NCI-H187 treated with DMSO at 0.1 percent for 48 hours (cell line): ENCODE measurements around the gene TAF10.

ENCODE experiments used
- DNase-seq: peaks from one replicate; lab custom pipeline; 2025; lab: John Stamatoyannopoulos, UW

The TAF10 gene

DNA sequence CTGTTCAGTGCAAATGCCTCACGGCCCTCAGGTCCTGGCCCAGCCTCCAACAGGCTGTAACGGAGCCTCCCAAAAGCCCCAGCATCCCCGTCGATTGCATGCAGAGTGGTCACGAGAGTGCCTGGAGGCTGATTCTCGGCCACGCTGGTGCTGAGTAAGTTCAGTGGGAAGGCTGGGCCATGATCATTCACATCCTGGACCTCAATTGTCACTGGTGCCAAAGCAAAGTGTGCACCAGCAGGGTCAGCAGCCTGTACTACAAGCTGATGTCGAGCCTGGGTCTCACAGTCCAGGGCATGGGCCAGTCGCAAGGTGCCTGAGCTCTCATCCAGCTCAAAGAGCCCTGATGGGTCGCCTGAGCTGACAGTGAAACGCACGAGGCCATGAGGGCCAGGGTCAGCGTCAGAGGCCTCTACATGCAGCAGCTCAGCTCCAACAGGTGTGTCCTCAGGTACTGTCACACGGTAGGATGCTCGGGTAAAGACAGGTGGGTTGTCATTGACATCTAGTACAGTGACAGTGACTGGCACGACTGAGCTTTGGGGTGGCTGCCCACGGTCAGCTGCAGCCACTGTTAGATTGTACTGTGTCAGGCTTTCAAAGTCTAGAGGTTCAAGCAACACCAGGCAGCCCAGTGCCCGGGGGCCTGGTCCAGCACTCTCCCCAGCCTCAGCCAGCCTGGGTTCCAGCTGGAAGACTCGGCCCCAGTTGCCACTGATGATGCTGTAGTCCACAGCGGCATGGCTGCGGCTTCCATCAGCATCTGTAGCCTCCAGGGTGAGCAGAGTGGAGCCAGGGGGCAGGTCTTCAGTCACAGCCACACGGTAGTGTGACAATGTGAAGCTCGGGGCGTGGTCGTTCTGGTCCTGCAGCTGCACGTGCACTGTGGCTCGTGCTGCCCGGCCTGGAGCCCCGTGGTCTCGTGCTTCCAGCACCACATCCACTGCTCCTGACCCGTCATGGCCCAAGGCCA is 11.7 kb upstream of the TAF10 start:
- no peak for DNase-seq

DNA sequence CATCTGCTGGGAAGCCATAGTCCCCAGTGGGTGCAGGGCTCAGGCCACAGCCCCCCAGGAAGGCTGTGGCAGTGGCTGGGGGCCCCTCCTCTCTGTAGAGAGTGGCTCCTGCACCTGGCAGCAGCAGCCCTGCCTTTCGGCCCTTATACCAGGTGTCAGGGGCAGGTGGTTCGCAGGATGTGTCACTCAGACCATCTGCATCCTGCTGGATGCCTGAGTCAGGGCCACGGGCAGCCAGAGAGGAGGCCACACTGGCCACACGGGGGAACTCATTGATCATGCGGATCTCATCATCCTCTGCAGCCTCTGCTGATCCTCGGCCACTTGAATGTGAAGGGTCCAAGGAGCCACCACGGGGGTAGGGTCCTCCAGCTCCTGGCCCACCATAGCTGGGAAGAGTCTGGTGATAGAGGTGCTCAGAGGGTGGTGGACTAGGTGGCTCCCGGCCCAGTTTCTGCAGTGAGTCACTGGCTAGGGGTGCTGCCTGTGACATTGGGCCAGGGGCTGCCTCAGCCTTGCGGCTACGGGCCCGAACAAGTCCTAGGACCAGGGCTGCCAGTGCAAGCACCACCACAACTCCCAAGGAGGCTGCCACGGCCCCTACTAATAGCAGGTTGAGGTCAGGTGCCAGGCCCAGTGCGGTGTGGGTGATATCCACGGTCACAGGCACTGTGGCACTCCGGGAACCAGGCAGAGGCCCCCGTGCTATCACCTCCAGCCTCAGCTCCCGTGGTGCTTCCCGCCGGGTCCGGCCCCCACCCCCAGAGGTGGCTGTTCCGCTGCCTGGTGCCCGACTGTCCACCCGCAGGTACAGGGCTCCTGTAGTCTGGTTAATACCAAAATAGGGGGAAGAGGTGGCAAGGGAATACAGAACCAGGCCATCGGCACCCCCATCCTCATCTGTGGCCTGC is 10.5 kb upstream of the TAF10 start:
- no peak for DNase-seq

DNA sequence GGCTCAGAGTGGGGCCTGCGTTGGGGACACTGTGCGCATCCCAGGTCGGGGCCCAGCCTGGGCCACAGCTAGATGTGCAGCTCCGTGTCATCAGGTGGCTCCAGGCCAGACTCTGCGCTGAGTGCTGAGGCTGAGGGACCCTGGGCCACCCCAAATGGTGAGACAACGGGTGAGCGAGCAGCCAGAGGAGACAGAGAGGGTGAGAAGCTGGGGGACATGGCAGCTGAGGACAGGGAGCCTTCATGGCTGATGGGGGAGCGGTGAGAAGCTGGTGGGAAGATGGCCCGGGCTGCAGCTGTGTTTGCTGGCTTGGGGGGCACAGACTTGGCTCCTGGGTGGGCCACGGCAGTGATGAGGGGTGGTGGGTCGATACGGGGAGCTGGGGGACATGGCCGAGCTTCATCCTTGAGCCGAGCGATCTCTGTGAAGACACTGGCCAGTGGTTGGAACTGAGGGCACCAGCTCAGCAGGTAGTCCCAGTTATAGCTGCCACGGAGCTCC is 9.7 kb upstream of the TAF10 start:
- no peak for DNase-seq

DNA sequence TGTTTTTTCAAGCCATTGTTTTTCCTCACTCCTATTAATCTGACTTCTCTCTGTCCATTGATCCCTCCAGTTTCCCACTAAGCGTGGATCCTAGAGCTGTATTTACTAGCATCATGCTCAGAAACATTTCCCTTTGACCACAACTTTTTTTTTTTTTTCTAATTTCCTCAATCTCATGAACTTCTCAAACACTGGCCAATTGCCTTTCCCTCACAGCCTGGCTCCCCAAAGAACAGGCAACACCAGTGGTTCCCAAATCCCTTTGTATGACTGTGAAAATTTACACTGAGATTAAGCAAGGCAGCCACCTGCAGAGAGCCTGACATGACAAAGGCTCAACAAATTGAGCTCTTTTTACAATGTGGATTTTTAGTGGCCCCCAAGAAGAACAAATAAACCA is 8.6 kb upstream of the TAF10 start:
- no peak for DNase-seq

DNA sequence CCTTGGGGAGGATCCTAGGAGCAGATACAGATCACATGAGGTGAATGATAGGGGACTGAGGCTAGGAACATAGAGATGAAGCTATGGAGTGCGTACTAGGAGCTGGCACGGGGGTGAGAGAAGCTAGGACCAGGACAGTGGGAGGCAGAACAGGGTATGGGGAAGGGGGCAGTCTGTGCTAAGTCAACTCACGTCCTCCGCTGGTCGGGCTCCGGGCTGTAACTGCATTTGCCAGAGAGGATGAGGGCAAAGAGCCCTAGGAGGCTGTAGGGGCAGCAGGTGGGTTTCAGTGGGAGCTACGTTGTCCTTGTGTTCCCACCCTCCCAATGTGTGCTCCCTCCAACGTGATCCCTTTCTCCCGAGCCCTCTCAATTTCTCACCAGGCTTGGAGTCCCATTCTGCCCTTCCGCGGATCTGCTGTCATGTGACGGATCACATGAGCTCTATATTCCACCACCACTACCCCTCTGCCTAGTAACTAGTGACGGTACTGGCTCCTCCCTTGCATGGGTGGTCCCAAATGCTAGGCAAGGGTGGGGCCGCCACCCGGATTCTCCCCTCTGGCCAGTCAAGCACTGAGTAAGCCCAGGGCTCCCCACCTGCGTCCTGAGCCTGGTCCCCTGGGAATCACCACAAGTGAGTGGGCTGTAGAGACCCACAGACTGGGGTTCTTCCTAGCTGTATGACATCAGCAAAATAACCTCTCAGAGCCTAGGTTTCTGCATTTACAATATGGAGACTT is 7.2 kb upstream of the TAF10 start, which contains the start of gene TPP1:
Gene TPP1, minus strand, starts transcription at position 419 of the 742 bp plus-strand sequence. Its CDS starts 22 bp downstream, at position 397.
- peak; percentile 85 for DNase-seq

DNA sequence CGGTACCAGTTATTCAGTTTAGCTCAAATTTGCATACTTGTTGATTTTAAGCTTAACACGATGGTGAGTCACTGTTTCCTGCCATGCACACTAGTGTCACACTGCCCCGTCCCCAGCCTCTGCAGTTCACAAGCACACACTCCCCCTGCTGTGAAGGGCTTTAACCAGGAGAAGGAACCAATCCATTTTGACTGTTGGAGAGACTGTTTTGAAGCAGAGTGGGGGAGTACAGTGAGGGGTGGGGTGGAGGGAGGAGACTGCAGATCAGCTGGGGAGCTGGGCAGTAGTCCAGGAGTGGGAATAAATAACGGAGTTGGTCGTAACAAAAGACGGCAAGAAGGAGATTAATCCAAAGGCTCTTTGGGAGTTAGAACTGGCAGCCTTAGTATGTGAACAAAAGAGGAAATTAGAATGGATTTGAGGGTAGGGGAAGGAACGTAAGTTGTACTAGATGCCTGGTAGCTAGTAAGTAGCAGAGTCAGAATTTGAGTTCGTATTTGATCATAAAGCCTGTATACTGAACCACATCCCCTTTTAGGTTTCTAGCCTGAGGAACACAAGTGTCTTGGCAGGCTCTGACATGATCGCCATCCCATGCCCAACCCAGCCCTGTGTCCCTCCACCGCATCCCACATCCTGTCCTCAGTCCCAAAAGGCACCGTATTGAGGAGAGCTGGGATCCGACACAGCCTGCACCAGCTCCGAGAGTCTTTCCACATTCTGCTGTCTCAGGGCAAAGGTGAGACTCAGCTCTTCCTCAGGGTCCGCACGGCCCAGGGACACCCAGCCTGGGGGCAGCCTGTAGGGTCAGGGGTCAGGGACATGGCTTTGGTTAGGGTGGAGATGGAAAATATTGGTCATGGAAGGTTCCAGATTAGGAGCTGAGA is 6.3 kb upstream of the TAF10 start:
- DNase-seq, result no peak

DNA sequence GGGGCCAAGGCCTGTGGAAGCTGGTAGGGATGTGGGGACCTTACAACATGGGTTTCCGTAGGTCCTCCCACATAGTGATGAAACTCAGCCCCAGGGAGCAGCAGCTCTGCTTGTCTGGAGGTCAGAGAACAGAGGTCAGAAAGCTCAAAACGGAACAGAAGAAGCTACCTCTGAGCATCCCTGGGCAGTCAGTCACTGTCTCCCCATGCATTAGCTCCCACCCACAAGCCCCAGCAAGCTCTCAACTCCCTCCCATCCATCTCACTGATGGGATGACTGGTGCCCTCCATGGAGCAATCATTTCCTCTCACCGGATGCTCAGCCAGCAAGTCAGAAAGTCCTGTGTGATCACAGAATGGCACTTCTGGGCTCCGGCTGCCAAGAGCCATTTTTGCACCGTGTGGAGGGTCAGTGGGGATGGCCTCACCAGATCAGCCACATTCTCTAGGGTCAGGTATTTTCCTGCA is 5.3 kb upstream of the TAF10 start:
- DNase-seq, result no peak

DNA sequence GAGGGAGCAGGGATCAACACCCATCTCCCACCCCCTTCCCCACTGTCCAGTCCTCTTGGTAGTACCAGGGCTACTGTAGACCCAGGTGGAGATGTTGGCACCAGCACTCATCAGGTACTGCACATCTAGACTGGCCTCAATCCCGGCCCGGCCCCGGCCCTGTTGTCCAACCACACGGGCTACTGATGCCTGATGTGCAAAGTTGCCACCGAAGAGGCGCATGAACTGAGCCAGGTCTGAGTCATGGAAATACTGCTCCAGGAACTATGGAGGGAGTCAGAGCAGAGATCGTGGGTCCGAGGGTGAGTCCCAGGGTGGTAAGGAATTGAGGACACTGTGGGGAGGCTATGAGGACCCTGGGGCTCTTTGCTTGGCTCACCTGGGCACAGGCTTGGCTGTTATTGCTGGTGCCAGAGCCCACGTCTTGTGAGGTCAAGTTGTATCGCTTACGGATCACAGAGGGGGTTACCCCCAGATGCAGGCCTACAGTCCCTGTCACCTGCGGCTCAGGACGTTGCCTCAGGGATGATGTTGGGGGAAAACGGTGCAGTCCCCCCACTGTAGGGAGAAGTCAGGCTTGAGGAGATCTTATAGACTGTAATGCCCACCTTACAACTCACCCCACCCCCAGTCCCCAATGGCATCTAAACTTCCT is 4.7 kb upstream of the TAF10 start:
- DNase-seq, result no peak

DNA sequence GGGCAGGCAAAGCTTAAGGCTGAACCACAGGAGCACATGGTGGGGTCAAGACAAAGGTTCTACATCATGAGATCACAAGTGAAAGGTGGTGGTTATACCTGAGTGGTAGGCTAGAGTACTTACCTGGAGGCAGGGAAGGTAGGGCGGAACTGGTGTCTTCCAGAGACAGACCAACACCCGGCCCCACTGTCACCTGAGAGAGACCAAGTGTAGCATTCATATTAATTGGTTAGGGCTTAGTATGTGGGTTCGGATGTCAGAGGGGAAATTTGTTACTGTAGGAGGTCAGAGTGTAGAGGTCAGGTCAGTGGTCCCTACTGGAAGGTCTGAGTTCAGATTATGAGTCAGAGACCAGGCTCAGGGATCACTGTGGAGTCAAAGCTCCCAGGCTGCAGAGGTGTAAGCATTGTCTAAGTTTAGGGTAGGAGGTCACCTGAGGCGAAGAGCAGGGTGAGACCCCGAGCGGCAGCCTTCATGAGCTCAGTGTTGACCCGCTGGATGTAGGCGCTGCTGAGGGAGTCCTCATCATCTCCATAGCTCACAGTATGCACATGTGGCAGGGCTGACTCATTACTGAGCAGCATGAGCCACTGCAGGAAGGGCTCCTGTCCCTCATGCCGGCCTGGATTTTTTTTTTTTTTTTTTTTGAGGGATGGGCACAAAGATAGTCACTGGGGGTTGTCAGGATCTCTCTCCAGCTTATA is 4.0 kb upstream of the TAF10 start:
- DNase-seq, result no peak

DNA sequence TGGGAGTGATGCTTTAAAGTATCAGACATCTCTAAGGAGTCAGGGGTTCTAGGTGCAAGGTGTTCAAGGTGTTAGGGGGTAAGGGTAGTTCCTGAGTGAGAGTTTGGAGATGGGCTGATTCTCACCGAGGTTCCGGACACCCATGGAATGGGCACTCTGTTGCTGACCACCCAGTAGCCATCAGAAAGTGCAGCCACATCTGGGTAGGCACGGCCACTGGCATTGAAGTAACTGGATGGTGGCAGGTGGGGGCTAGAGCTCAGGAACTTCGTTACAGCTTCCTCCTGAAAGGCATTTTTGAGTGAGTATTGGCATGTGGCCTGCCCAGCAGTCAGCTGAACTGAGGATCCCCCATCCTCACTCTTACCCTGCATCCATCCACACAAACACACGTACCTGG is 3.0 kb upstream of the TAF10 start:
- no peak for DNase-seq

DNA sequence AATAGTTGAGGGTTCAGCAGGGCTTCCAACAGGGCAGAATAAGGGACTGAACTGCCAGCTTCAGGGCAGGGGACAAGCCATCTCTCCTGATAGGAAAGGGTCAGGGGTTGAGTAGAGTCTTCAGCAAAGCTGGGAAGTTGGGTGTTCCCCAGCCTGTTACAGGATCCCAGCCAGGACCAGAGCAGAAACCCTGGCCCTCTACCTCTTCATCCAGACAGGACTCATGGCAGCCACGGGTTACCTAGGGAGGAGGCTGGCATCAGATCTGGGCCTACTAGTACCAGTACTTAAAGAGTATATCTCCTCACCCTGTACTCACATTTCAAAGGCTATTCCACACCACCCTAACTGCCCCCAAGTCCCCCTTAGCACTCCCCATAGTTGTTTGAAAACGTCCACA is 2.4 kb upstream of the TAF10 start:
- DNase-seq, result no peak

DNA sequence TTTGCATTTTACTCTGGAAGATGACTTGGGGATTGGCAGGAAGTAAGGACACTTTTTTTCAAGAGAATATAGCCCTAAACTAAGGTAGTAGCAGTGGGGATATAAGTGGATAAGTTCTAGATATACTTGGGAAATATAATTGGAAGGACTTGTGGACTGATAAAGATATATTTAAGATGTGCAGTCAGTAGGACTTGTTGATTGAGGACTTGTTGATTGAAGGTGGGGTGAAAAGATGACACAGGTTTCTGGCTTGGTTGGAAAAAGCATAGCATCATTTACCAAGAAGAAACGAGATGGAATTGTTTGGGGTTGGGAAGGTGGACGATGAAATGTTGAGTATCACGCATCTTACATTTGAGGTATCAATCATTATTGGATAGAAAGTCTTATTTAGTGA is 1.5 kb upstream of the TAF10 start:
- DNase-seq, result no peak

DNA sequence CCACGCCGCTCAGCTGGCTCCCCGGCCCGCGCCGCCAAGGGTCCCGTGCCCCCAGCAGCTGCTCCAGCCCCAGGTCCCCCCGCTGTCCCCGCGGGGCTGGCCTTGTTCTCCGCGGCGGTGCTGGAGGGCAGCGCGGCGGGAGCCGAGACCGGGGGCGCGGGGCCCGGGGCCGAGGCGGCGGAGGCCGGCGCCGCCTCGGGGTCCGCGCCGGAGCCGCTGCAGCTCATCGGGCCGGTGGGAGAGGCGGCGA is 128 bp downstream of the TAF10 start:
- DNase-seq, result no peak

DNA sequence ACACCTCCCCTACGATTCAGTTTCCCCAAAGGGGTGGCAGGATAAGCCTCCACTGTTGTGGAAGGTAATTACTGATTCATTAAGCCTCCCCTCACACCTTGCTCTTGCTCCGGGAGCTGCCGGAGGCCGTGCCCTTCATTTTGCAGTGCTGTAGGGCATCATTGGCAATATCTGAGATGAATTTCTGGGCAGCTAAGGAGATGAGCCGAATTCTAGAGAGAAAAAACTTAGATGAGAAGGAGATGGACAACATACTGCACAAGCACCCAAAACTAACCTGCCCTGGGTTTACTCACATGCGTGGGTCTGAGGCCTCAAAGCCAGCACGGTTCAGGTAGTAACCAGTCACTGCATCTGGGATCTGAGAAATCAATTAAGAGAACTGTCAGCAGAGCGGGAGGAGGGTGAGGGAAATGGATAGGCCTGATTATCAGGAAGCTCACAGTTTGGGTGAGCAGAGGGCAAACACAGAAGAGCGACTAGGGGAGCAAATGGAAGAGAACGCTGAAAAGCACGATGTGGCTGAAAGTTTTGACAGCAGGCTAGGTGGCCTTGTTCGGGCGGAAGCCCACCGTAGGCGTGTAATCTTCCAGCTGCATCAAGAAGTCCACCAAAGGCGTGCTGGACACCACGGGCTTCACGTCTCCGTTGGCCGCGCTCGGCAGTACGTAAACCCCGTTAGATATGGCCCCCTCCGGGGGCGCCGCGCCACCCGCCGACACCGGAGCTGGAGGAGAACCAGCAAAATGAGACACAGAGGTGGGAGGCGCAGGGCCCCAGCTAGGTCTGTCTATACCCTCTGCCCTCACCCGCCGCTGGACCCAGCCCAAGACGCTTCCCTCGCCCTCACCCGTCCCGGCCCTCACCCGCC is 689 bp downstream of the TAF10 start:
- DNase-seq, result no peak

DNA sequence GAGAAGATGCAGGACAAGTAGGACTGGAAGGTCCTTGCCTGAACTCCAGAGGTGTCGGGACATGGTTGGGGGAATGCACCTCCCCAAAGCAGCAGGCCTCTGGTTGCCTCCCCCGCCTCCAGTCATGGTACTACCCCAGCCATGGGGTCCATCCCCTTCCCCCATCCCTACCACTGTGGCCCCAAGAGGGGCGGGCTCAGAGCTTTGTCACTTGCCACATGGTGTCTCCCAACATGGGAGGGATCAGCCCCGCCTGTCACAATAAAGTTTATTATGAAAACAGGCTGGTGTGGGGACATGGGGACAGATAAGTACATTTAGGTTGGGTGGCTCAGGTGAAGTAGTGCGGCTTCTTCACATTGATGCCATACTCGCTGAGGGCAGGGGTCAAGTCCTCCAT is 1.4 kb downstream of the TAF10 start:
- no peak for DNase-seq

DNA sequence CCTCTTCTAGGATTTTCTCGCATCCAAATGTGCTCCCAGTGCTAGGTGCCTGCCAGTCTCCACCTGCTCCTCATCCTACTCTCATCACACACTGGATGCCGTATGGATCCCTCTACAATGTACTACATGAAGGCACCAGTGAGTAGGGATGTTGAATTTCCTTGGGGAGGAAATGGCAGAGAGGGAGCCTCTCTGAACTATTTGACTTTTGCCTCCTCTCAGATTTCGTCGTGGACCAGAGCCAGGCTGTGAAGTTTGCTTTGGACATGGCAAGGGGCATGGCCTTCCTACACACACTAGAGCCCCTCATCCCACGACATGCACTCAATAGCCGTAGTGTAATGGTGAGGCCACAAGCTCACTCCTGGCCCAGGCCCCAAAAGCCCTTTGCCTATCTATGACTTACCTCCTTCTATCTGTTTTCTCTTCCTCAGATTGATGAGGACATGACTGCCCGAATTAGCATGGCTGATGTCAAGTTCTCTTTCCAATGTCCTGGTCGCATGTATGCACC is 2.5 kb downstream of the TAF10 start:
- DNase-seq, result no peak

DNA sequence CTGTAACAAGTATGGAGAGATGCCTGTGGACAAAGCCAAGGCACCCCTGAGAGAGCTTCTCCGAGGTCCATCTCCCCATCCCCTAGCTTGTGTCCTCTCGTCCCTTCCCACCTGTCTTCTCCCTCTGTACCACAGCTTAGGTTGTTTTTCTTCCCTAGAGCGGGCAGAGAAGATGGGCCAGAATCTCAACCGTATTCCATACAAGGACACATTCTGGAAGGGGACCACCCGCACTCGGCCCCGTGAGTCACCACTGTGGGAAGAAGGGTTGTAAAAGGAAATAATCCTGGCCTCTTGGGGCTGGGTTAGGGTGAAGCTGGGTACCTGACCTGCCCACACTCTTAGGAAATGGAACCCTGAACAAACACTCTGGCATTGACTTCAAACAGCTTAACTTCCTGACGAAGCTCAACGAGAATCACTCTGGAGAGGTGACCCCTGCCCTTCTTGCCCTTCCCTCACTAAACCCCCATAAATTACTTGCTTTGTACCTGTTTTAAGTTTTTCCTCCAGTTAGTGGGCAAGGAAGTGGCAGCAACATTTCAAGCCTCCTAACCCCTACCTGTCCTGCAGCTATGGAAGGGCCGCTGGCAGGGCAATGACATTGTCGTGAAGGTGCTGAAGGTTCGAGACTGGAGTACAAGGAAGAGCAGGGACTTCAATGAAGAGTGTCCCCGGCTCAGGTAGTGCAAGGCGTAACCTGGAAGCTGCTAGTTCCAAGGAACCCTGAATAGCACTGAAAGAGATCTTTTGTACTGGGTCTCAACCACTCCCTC is 3.1 kb downstream of the TAF10 start:
- no peak for DNase-seq

DNA sequence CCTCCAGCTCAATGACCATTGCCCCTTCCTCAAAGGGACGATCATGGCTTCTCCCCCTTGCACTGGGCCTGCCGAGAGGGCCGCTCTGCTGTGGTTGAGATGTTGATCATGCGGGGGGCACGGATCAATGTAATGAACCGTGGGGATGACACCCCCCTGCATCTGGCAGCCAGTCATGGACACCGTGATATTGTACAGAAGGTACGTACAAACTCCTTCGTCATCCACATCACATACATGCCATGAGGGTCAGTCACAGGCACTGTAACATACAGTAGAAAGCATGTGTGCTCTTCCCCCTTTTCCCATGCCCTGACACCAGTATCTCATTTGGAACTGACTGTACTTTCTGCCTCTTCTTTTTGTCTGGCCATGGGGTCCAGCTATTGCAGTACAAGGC is 4.0 kb downstream of the TAF10 start:
- no peak for DNase-seq
